Activated naive CD8-positive, alpha-beta T cell (primary cell): ENCODE results near the gene UROC1.
"Not testable (repeated sequence)": the region's sequence is repeated elsewhere in the genome, so short reads cannot be mapped to it uniquely, and the experiment has no call there.

Experiments
- H3K27ac Mint-ChIP-seq: one replicate; pipeline ENCODE4 v1.8.0; 2021; ENCODE audit warnings: mixed read lengths
- H3K27me3 Mint-ChIP-seq: one replicate; pipeline ENCODE4 v1.8.0; 2021; ENCODE audit warnings: mixed read lengths
- H3K36me3 Mint-ChIP-seq: one replicate; pipeline ENCODE4 v1.8.0; 2021; ENCODE audit warnings: mixed read lengths
- H3K4me1 Mint-ChIP-seq: one replicate; pipeline ENCODE4 v1.8.0; 2021; ENCODE audit warnings: low read depth, mixed read lengths
- H3K4me3 Mint-ChIP-seq: one replicate; pipeline ENCODE4 v1.8.0; 2021; ENCODE audit warnings: mild to moderate bottlenecking, mixed read lengths
- H3K9me3 Mint-ChIP-seq: one replicate; pipeline ENCODE4 v1.8.0; 2021; ENCODE audit warnings: low read depth, mixed read lengths

Gene UROC1

GRCh38 chr3:126540951-126541627, 23.5 kb upstream of the UROC1 start:
- H3K9me3 Mint-ChIP-seq: no peaks in the 10 kb centered on the region
- H3K27ac Mint-ChIP-seq: no peak overlapping the region
- H3K36me3 Mint-ChIP-seq: no peaks in the 10 kb centered on the region
- no peaks in the 10 kb centered on the region for H3K4me1 Mint-ChIP-seq
- H3K27me3 Mint-ChIP-seq: peaks cover 9% of the 10 kb centered on the region
- H3K4me3 Mint-ChIP-seq: no peak overlapping the region

GRCh38 chr3:126540342-126540849, 22.8 kb upstream of the UROC1 start:
- no peak overlapping the region for H3K4me3 Mint-ChIP-seq
- H3K9me3 Mint-ChIP-seq: no peaks in the 10 kb centered on the region
- peaks cover 9% of the 10 kb centered on the region for H3K27me3 Mint-ChIP-seq
- no peak overlapping the region for H3K27ac Mint-ChIP-seq
- H3K36me3 Mint-ChIP-seq: no peaks in the 10 kb centered on the region
- no peaks in the 10 kb centered on the region for H3K4me1 Mint-ChIP-seq

GRCh38 chr3:126539558-126540250, 22.1 kb upstream of the UROC1 start:
- Mint-ChIP-seq H3K27me3 (peaks cover 7% of the 10 kb centered on the region), H3K36me3 (no peaks in the 10 kb centered on the region), H3K4me1 (no peaks in the 10 kb centered on the region), H3K4me3 (no peak overlapping the region), H3K27ac (no peak overlapping the region), H3K9me3 (no peaks in the 10 kb centered on the region)

- Mint-ChIP-seq H3K27ac (no peak overlapping the region), H3K9me3 (no peaks in the 10 kb centered on the region), H3K4me1 (no peaks in the 10 kb centered on the region), H3K27me3 (peaks cover 10% of the 10 kb centered on the region), H3K36me3 (no peaks in the 10 kb centered on the region), H3K4me3 (no peak overlapping the region)
Measured at GRCh38 chr3:126538966-126539365, 21.4 kb upstream of the UROC1 start.

- H3K9me3 Mint-ChIP-seq: no peaks in the 10 kb centered on the region
- H3K27ac Mint-ChIP-seq: no peak overlapping the region
- H3K36me3 Mint-ChIP-seq: no peaks in the 10 kb centered on the region
- H3K27me3 Mint-ChIP-seq: peaks cover 9% of the 10 kb centered on the region
- no peak overlapping the region for H3K4me3 Mint-ChIP-seq
- H3K4me1 Mint-ChIP-seq: no peaks in the 10 kb centered on the region
Measured at GRCh38 chr3:126538316-126538715, 20.7 kb upstream of the UROC1 start.

GRCh38 chr3:126537730-126538281, 20.2 kb upstream of the UROC1 start:
- Mint-ChIP-seq H3K27me3 (peaks cover 7% of the 10 kb centered on the region), H3K27ac (no peak overlapping the region), H3K4me1 (no peaks in the 10 kb centered on the region), H3K36me3 (no peaks in the 10 kb centered on the region), H3K9me3 (no peaks in the 10 kb centered on the region), H3K4me3 (no peak overlapping the region)

- no peaks in the 10 kb centered on the region for H3K36me3 Mint-ChIP-seq
- H3K9me3 Mint-ChIP-seq: no peaks in the 10 kb centered on the region
- no peak overlapping the region for H3K4me3 Mint-ChIP-seq
- H3K27ac Mint-ChIP-seq: no peak overlapping the region
- peaks cover 7% of the 10 kb centered on the region for H3K27me3 Mint-ChIP-seq
- H3K4me1 Mint-ChIP-seq: no peaks in the 10 kb centered on the region
Measured at GRCh38 chr3:126537116-126537729, 19.6 kb upstream of the UROC1 start.

GRCh38 chr3:126536126-126536525, 18.6 kb upstream of the UROC1 start:
- no peak overlapping the region for H3K4me3 Mint-ChIP-seq
- no peaks in the 10 kb centered on the region for H3K4me1 Mint-ChIP-seq
- peaks cover 6% of the 10 kb centered on the region for H3K27me3 Mint-ChIP-seq
- no peaks in the 10 kb centered on the region for H3K36me3 Mint-ChIP-seq
- no peaks in the 10 kb centered on the region for H3K9me3 Mint-ChIP-seq
- H3K27ac Mint-ChIP-seq: no peak overlapping the region

GRCh38 chr3:126535636-126536035, 18.1 kb upstream of the UROC1 start:
- Mint-ChIP-seq H3K36me3 (no peaks in the 10 kb centered on the region), H3K4me1 (no peaks in the 10 kb centered on the region), H3K4me3 (no peak overlapping the region), H3K9me3 (no peaks in the 10 kb centered on the region), H3K27ac (no peak overlapping the region), H3K27me3 (peaks cover 6% of the 10 kb centered on the region)

GRCh38 chr3:126534716-126535115, 17.1 kb upstream of the UROC1 start:
- H3K27me3 Mint-ChIP-seq, H3K9me3 Mint-ChIP-seq, H3K4me3 Mint-ChIP-seq, H3K36me3 Mint-ChIP-seq, H3K4me1 Mint-ChIP-seq, H3K27ac Mint-ChIP-seq: not testable (repeated sequence)

- Mint-ChIP-seq H3K4me3 (no peak overlapping the region), H3K27me3 (peaks cover 4% of the 10 kb centered on the region), H3K4me1 (no peaks in the 10 kb centered on the region), H3K9me3 (no peaks in the 10 kb centered on the region), H3K36me3 (no peaks in the 10 kb centered on the region), H3K27ac (no peak overlapping the region)
Measured at GRCh38 chr3:126533506-126533905, 15.9 kb upstream of the UROC1 start.

- Mint-ChIP-seq H3K4me1 (no peaks in the 10 kb centered on the region), H3K36me3 (no peaks in the 10 kb centered on the region), H3K27me3 (peaks cover 4% of the 10 kb centered on the region), H3K4me3 (no peak overlapping the region), H3K27ac (no peak overlapping the region), H3K9me3 (no peaks in the 10 kb centered on the region)
Measured at GRCh38 chr3:126531051-126531330, 13.4 kb upstream of the UROC1 start.

GRCh38 chr3:126530171-126531050, 12.8 kb upstream of the UROC1 start:
- H3K36me3 Mint-ChIP-seq: no peaks in the 10 kb centered on the region
- H3K4me1 Mint-ChIP-seq: no peaks in the 10 kb centered on the region
- no peak overlapping the region for H3K4me3 Mint-ChIP-seq
- no peak overlapping the region for H3K27ac Mint-ChIP-seq
- H3K27me3 Mint-ChIP-seq: peaks cover 4% of the 10 kb centered on the region
- H3K9me3 Mint-ChIP-seq: no peaks in the 10 kb centered on the region

- H3K4me3 Mint-ChIP-seq: no peak overlapping the region
- no peaks in the 10 kb centered on the region for H3K36me3 Mint-ChIP-seq
- H3K9me3 Mint-ChIP-seq: no peaks in the 10 kb centered on the region
- no peak overlapping the region for H3K27ac Mint-ChIP-seq
- H3K27me3 Mint-ChIP-seq: peaks cover 4% of the 10 kb centered on the region
- H3K4me1 Mint-ChIP-seq: no peaks in the 10 kb centered on the region
Measured at GRCh38 chr3:126529585-126530170, 12.1 kb upstream of the UROC1 start.
